HEK293T (cell line): Measurements from ENCODE around the gene BMPR2.

Experiments used
- BHLHE40 ChIP-seq: fragments of 450-650 bp; IDR thresholded peaks from 2 replicates; pipeline ENCODE4 v1.6.1; 2016; ENCODE audit warnings: mild to moderate bottlenecking, moderate library complexity, borderline replicate concordance
- HDGF ChIP-seq: fragments of 450-650 bp; IDR thresholded peaks from 2 replicates; pipeline ENCODE4 v1.6.1; 2017; ENCODE audit warnings: antibody characterized with exemption, borderline replicate concordance
- NFRKB ChIP-seq: fragments of 450-650 bp; IDR thresholded peaks from 2 replicates; pipeline ENCODE4 v1.6.1; 2016; ENCODE audit warnings: mild to moderate bottlenecking, moderate library complexity
- SP1 ChIP-seq: fragments of 450-650 bp; IDR thresholded peaks from 2 replicates; pipeline ENCODE4 v1.6.1; 2017
- SUZ12 ChIP-seq: fragments of 450-650 bp; IDR thresholded peaks from 2 replicates; pipeline ENCODE4 v1.6.1; 2016; ENCODE audit warnings: mild to moderate bottlenecking
- ZNF384 ChIP-seq: fragments of 450-650 bp; IDR thresholded peaks from 2 replicates; pipeline ENCODE4 v1.6.1; 2016

DNA sequence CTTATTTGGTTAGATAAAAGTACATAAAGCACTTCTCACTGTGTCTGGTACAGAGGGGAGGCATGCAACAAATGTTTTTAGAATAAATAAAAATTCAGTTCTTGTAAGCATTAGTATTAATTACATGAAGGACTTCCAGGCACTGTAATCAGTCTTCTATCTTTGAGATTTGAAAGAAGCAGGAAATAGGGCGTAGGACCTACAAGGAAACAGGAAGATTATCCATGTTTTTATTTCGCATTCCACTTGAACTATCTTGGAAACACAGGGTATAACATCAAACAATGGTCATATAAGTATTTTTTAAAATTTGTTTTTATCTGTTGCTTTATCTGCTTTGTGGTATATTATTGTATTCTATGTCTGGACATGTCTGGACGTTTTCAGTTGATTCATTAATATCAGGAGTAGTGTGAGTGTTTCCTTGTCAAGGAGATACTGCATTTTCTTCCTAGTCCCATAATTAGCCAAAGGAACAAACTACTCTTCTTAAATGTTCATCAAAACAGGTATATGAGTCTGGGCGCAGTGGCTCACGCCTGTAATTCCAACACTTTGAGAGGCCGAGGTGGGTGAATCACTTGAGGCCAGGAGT lies 32.5 kb downstream of the BMPR2 start:
- no peak for TF ChIP-seq BHLHE40
- TF ChIP-seq HDGF = no peak
- TF ChIP-seq SUZ12 = no peak
- no peak for TF ChIP-seq NFRKB
- no peak for TF ChIP-seq SP1
- no peak for TF ChIP-seq ZNF384
